Measurements from ENCODE around the gene YWHAE. TPM values are rescaled to one million over a fixed set of nuclear protein-coding genes. Genes with fewer than 3 reads are reported as not detected.

YWHAE gene
- 412 and 413 TPM in 2 replicates for total RNA-seq

DNA sequence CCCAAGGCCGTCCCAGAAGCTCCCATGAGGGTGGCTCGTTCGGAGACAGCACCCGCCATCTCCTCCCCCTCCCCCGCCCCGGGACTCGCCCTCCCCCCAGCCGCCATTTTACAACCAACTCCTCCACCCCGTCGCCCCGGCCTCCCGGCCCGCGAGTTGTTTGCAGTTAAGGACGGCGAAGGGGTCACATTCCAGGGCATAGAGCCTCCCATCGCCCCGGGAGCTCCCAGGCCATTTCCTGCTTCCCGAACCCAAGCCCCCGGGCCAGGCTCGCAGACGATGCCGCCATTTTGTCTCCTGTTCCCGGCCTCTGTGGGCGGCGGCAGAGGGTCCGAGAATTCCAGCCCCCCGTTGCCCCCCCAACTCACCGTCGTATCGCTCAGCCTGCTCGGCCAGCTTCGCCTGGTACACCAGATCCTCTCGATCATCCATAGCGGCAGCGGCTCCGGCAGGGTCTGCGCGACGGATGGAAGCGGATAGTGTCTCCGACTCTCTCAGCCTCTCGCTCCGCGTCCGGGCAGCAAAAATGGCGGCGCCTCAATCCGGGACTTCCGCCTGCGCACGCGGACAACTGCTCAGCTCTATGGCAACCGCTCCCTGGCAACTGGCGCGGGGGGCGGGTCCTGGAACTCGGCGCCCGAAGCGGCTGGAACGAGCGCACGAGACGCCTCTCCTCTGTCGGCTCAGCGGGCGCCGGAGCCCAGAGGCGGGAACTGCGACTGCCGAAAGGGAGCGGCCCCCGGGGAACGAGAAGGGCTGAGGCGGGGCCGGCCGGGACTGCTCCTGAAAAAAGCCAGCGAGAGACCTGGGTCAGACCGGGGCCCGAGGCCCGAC, at the start of gene YWHAE:
TSS of gene YWHAE (minus strand) at position 544 of the 834 bp plus-strand sequence. CDS start at position 432, 112 bp downstream.

Other genes starting within 250 kb of the YWHAE start
- 27.7 and 71.6 TPM in 2 replicates for gene ABR, start 220.2 kb downstream of the YWHAE start, total RNA-seq
- gene BHLHA9, start 129.8 kb downstream of the YWHAE start, total RNA-seq, result not detected in 2 replicates
- gene TRARG1, start 120.6 kb downstream of the YWHAE start, total RNA-seq, result not detected in 2 replicates
- 126 and 165 TPM in 2 replicates for gene CRK, start 56.0 kb upstream of the YWHAE start, total RNA-seq
- 67.1 and 151 TPM in 2 replicates for gene MYO1C, start 92.5 kb upstream of the YWHAE start, total RNA-seq
- gene INPP5K, start 116.4 kb upstream of the YWHAE start, total RNA-seq, result 36.6 and 40.1 TPM in 2 replicates
- 10.1 and 10.9 TPM in 2 replicates for gene PITPNA, start 162.6 kb upstream of the YWHAE start, total RNA-seq
- 1.3 and 2.7 TPM in 2 replicates for gene SLC43A2, start 228.6 kb upstream of the YWHAE start, total RNA-seq
- gene SCARF1, start 245.5 kb upstream of the YWHAE start, total RNA-seq, result 0.21 and 0.48 TPM in 2 replicates
- gene RILP, start 249.6 kb upstream of the YWHAE start, total RNA-seq, result 6.7 and 9.8 TPM in 2 replicates